ENCODE measurements around the gene SIK1.
A peak's percentile ranks its signal among the peaks of the same experiment; 100 is the strongest.
"Not testable (repeated sequence)": the region's sequence is repeated elsewhere in the genome, so short reads cannot be mapped to it uniquely, and the experiment has no call there.

The SIK1 gene

GRCh38 chr21:43412020-43412788, 14.7 kb downstream of the SIK1 start:
- H3K4me1 Mint-ChIP-seq, H3K4me3 Mint-ChIP-seq, H3K9me3 Mint-ChIP-seq, H3K27me3 Mint-ChIP-seq, CTCF ChIA-PET, H3K27ac Mint-ChIP-seq, DNase-seq, H3K36me3 Mint-ChIP-seq: not testable (repeated sequence)

- H3K4me3 Mint-ChIP-seq, H3K4me1 Mint-ChIP-seq, H3K36me3 Mint-ChIP-seq, H3K27ac Mint-ChIP-seq, H3K9me3 Mint-ChIP-seq, H3K27me3 Mint-ChIP-seq, CTCF ChIA-PET: not testable (repeated sequence)
- peak; percentile 24 for DNase-seq
These were observed 16.4 kb downstream of the SIK1 start for GRCh38 chr21:43410456-43411068.

- H3K4me3 Mint-ChIP-seq, H3K27ac Mint-ChIP-seq, H3K4me1 Mint-ChIP-seq, H3K36me3 Mint-ChIP-seq, H3K27me3 Mint-ChIP-seq, H3K9me3 Mint-ChIP-seq, DNase-seq, CTCF ChIA-PET: not testable (repeated sequence)
These were observed 19.8 kb downstream of the SIK1 start for GRCh38 chr21:43407139-43407538.

DNA sequence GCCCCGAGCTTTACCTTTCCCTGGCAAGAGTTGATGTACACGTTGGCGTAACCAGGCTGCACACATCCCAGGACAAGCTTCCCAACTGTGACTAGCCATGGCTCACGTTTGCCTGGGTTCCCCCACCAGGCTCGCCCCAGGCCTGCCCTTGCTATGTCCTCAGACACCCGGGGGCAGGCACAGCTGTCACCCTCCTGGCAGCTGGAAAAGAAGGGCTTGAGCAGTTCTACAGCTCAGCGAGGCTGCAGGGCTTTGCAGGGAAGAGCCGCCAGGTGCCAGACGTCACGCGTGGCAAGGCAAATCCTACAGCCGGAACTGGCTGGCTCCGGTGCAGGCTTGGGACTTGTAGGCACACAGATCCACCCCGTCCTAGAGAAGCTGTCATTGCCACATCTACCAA, 22.5 kb downstream of the SIK1 start:
- H3K27ac Mint-ChIP-seq, H3K27me3 Mint-ChIP-seq, CTCF ChIA-PET, H3K36me3 Mint-ChIP-seq, DNase-seq, H3K4me1 Mint-ChIP-seq, H3K9me3 Mint-ChIP-seq, H3K4me3 Mint-ChIP-seq: not testable (repeated sequence)

- H3K36me3 Mint-ChIP-seq, DNase-seq: not testable (repeated sequence)
These were observed 23.1 kb downstream of the SIK1 start for GRCh38 chr21:43403651-43404430.

GRCh38 chr21:43401125-43401524, 25.8 kb downstream of the SIK1 start:
- DNase-seq, H3K36me3 Mint-ChIP-seq, H3K4me1 Mint-ChIP-seq, H3K27me3 Mint-ChIP-seq, H3K27ac Mint-ChIP-seq, H3K9me3 Mint-ChIP-seq, CTCF ChIA-PET, H3K4me3 Mint-ChIP-seq: not testable (repeated sequence)

More at GRCh38 chr21:43403651-43404430, 23.1 kb downstream of the SIK1 start:
- H3K4me1 Mint-ChIP-seq, H3K9me3 Mint-ChIP-seq, H3K27me3 Mint-ChIP-seq, H3K27ac Mint-ChIP-seq, CTCF ChIA-PET, H3K4me3 Mint-ChIP-seq: not testable (repeated sequence)

DNA sequence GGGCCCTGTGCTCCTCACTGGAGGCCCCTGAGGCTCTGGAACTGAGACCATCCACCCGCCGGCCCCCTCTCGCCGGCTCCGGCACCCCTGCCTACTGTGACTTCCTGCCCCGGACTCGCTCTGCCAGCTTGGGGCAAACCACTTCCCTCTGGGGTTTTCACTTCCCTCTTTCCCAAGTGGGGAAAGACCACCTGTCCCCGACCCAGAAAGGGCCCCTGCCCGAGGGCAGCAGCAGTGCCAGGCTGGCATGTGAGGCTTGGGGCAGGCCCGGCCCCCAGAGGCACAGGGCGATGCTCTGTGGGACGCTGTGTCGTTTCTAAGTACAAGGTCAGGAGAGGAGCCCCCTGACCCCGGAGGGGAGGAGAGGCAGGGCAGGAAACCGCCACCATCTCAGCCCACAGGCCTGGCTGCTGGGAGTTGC, 27.3 kb downstream of the SIK1 start:
- H3K9me3 Mint-ChIP-seq, H3K27me3 Mint-ChIP-seq, H3K27ac Mint-ChIP-seq, DNase-seq, CTCF ChIA-PET, H3K4me1 Mint-ChIP-seq, H3K4me3 Mint-ChIP-seq, H3K36me3 Mint-ChIP-seq: not testable (repeated sequence)

GRCh38 chr21:43399136-43399535, 27.8 kb downstream of the SIK1 start:
- H3K9me3 Mint-ChIP-seq, H3K36me3 Mint-ChIP-seq, H3K4me1 Mint-ChIP-seq, H3K27me3 Mint-ChIP-seq, CTCF ChIA-PET, H3K27ac Mint-ChIP-seq, DNase-seq, H3K4me3 Mint-ChIP-seq: not testable (repeated sequence)

- H3K27me3 Mint-ChIP-seq, DNase-seq, H3K4me3 Mint-ChIP-seq, CTCF ChIA-PET, H3K36me3 Mint-ChIP-seq, H3K27ac Mint-ChIP-seq, H3K4me1 Mint-ChIP-seq, H3K9me3 Mint-ChIP-seq: not testable (repeated sequence)
These were observed 28.4 kb downstream of the SIK1 start for GRCh38 chr21:43398533-43398932.

DNA sequence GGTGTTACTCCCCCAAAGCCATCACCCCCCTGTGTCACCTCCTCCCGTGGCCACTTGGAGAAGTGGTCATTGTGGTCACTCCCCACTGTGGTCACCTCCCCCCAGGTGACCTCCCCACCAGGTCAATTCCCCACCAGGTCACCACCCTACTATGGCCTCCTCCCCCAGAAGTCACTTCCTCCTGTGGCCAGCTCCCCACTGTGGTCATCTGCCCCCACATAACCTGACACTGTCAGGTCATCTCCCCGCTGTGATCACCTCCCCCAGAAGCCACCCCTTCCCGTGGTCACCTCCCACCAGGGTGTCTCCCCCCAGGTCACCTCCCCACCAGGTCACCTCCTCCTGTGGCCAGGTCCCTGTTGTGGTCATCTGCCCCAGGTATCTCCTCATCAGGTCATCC, 28.9 kb downstream of the SIK1 start:
- DNase-seq, H3K4me3 Mint-ChIP-seq, H3K9me3 Mint-ChIP-seq, H3K4me1 Mint-ChIP-seq, H3K27ac Mint-ChIP-seq, H3K27me3 Mint-ChIP-seq, H3K36me3 Mint-ChIP-seq, CTCF ChIA-PET: not testable (repeated sequence)

DNA sequence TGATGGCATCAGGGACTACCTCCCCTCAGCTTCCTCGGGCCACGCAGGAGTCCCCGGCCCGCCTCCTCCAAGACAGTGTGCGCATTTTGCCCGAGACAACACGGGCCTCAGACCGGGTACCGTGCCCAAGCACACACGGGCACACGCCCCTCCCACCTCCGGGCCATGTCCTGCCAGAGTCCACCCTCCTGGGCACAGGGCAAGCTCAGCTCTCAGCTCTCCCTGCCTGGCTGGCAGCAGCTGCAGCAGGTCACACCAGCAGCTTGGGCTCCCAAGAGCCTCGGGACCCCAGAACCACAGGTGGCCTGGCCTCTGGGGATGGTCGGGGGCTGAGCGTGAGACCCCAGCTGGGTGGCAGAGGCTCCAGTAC, 29.5 kb downstream of the SIK1 start:
- H3K4me1 Mint-ChIP-seq, H3K4me3 Mint-ChIP-seq, DNase-seq, H3K9me3 Mint-ChIP-seq, H3K27me3 Mint-ChIP-seq, H3K27ac Mint-ChIP-seq, CTCF ChIA-PET, H3K36me3 Mint-ChIP-seq: not testable (repeated sequence)

DNA sequence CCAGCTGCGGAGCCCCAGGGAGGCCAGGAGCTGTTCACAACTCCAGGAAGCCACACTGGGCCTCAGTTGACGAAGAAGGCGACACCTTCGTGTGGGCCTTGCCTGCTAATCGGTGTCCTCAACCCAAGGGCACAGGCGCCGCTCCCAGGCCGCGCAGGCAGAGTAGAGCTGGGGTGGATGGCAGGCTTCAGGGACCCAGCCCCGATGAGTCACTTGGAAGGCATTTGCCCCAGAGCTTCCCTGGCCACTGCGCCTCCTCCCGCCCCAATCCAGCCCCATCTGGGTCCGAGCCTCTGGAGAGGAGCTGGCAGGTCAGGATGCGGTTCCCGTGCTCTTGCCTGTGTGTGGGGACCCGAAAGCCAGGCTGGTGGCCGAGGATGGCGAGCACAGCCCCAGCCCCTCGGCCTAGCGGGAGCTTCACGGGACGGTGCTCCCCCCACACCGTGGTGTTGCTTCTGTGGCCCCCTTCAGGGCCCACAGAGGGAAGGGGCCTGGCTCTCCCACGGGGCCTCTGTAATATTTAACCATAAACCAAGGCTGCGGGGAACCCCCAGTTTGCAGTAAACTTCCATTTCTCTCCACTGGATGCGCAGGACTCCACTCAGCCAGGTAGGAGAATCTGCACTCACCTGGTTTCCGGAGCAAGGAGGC, 30.0 kb downstream of the SIK1 start:
- DNase-seq, H3K9me3 Mint-ChIP-seq, H3K4me1 Mint-ChIP-seq, H3K27me3 Mint-ChIP-seq, CTCF ChIA-PET, H3K27ac Mint-ChIP-seq, H3K4me3 Mint-ChIP-seq, H3K36me3 Mint-ChIP-seq: not testable (repeated sequence)

- DNase-seq, H3K27ac Mint-ChIP-seq, H3K9me3 Mint-ChIP-seq, H3K27me3 Mint-ChIP-seq, H3K4me3 Mint-ChIP-seq, H3K4me1 Mint-ChIP-seq, CTCF ChIA-PET, H3K36me3 Mint-ChIP-seq: not testable (repeated sequence)
These were observed 43.6 kb downstream of the SIK1 start for GRCh38 chr21:43383351-43383750.

- H3K9me3 Mint-ChIP-seq, H3K4me3 Mint-ChIP-seq, H3K4me1 Mint-ChIP-seq, CTCF ChIA-PET, DNase-seq, H3K27me3 Mint-ChIP-seq, H3K27ac Mint-ChIP-seq, H3K36me3 Mint-ChIP-seq: not testable (repeated sequence)
These were observed 44.0 kb downstream of the SIK1 start for GRCh38 chr21:43382902-43383301.

Data from activated naive CD4-positive, alpha-beta T cell treated with anti-CD3 and anti-CD28 coated beads, Interleukin-2, amount 10 ng/mL, durations not matched to agents 7 days and 5 days (primary cell).